HG02973 (cell line): ENCODE measurements around the gene RAPGEF1.

Experiments
- ATAC-seq: cut with Tn5 transposase; IDR thresholded peaks from one replicate; pipeline ENCODE4 v1.9.1; 2021; ENCODE audit warnings: moderate library complexity; ENCODE audit not compliant: unreplicated experiment

The RAPGEF1 gene

GRCh38 chr9:131748411-131748955 lies 8.6 kb upstream of the RAPGEF1 start:
- ATAC-seq: no peak

- no peak for ATAC-seq
Observed at GRCh38 chr9:131747352-131747751, 7.5 kb upstream of the RAPGEF1 start.

- ATAC-seq: no peak
Observed at GRCh38 chr9:131745610-131746009, 5.7 kb upstream of the RAPGEF1 start.

DNA sequence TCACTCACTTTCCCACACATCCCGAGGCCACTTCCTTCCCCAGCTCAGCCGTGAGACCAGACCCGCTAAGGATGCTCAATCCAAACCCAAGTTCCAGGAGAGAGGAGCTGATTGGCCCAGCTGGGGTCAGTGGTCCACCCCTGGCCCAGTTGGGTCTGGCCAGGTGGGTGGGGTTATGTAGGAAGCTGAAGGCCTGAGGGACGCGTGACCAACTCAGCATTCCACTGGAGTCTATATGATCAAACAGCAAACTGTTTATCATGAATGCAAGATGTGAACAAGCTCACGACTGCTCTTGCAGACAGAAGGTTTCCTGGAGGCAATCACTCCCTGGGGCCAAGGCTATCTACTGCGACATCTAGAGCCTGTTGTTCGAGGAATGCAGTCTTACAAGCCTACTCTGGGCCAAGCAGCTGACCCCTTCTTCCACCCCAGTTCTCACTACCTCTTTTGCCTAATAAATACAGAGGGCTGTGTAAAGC lies 4.9 kb upstream of the RAPGEF1 start:
- ATAC-seq: no peak

DNA sequence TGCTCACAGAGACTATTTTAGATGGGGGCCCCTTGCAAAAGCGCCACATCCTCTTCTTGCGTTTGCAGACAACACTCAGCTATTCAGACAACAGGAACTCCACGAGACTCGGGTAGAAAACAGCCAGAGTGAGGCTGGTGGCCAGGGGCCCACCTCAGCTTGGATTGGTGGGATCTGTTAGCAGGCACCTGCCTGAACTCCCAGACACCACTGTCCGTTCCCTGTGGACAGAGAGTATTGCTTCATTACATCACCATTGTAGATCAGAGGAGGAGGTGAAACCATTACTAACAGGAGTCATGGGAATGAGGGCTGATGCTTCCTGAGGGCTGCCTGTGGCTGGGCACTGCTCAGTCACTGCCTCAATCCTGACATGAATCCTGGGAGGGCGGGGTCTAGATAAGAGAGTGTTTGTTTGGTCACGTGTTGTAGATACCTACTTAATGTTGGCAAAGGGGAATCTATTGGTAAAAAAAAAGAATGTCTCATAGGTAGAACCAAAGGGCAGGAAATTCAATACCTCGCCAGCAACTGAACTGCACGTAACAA lies 4.4 kb upstream of the RAPGEF1 start:
- ATAC-seq: no peak

GRCh38 chr9:131743501-131743900 lies 3.6 kb upstream of the RAPGEF1 start:
- ATAC-seq: no peak

GRCh38 chr9:131743096-131743495 lies 3.2 kb upstream of the RAPGEF1 start:
- ATAC-seq: no peak

- ATAC-seq: no peak
Observed at GRCh38 chr9:131740898-131741297, 1.0 kb upstream of the RAPGEF1 start.

DNA sequence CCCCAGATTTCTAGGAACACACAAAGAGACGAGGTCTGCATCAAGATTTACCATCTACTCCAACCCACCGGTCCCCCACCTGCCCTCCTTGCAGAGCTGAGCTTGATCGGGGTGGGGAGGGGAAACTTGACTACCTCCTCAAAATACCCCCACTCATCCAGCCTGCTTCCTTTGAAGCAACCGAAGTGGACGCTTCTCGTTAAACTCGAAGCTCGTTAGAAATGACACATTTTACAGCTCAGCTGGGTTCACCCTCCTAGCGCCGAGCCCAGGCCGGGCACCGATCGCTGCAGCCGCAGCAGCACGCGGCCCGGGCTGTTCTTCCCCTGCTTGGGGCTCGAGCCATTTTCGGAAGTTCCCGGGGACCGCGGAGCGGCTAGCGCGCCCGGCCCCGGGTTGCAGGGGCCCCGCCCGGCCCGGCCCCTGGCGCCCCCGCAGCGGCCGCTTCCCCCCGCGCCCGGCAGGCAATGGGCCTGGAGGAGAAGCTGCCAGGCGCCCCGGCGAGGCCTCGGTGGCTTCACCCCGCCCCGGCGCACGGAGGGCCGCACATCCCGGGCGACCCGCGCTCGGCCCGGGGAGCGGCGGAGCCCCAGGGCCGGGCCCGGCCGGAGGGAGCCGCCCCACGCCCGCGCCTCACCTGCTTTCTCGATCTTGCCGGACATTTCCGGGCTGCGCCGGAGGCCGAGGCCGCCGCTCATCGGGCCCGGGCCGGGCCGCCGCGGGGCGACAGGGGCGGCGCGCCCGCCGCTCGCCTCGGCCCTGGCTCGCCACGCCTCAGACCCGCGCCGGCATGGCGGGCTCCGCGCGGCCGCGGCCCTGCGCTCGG lies 530 bp downstream of the RAPGEF1 start:
- ATAC-seq: no peak

DNA sequence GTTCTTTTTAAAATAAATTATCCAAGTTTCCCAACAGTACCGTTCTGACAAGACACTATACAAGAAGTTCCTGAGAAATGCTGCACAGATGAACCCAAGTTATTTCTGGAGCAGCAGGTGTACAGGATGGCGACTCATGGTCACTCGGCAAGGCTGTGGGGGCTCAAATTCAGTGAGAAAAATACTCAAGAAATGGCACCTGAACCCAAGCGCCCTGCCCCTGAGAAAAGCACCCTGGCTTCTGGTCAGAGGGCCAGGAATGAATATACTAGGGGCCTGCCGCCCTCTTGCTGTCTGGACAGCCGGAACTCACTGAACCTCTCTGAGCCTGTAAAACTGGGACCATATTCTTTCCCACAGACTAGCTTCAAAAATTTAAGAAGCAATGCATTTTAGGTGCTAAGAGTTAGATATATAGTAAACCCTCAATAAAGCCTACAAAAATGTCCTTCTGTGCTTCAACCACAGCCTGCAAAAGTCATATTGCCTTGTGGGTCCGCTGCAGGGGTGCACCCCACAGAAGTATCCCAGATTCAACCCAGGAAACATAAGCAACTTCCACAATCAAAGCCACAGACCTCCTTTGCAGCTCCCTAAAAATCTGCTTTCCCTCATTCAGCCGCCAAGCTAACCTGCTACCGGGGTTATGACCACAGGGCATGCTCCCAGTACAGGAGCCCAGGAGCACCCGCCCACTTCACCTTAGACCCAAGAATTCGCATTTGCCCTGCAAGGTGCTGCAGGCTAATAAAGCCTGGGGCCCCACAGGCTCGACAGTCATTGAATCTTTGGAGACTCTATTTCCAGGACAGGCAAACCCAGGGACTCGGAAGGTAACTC lies 1.4 kb downstream of the RAPGEF1 start:
- ATAC-seq: no peak

DNA sequence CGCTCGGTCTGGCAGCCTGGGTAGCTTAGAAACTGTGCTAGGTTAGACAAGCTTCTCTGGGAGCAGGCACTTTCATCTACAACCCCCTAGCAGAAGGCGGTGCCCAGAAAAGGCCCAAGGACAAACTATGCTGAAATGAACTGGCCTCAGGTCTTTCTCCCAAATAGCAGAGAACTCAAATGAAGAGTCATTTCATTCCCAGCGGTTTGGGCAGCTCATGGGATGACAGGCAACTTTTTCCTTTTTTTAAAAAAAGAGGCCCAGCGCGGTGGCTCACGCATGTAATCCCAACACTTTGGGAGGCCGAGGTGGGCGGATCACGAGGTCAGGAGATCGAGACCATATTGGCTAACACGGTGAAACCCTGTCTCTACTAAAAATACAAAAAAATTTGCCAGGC lies 2.5 kb downstream of the RAPGEF1 start:
- no peak for ATAC-seq

- no peak for ATAC-seq
Observed at GRCh38 chr9:131736431-131736830, 3.4 kb downstream of the RAPGEF1 start.

GRCh38 chr9:131735238-131736128 lies 4.4 kb downstream of the RAPGEF1 start:
- no peak for ATAC-seq

DNA sequence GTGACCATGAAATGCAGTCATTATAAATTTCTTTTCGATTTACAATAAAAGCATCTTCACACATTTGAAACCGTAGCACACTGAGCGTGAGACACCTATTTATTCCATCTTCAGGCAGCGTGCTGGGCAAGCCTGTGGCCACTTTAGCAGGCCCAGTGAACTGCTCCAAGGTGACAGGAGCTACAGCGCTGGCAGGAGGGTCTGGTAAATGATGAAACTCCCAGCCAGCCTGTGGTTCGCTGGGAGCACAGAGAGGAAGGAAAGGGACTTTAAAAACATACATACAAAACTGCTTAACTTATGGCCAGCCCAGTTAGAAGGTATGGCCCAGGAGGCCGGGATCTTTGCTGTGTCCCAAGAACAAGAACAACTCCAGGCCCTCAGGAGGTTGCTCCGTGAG lies 5.1 kb downstream of the RAPGEF1 start:
- no peak for ATAC-seq

DNA sequence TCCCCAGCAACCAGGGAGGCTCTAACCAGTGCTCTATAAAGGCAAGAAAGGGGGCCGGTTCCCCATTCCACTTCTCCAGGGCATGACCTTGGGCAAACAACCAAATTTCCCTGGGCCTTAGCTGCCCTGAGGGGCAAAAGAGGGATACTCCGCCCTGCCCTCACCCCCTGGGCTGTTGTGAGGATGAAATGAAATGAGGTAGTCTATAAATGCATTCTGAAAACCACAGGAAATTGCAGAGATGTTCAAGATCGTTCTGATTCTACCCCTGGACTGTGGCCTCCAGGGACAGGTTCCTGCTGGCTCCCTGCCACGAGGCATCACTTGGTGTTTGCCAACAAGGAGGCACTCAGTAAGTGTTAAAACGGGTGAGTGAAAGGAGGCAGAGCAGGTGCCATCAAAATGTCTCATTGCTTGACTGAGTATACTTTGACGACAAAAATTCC lies 5.7 kb downstream of the RAPGEF1 start:
- no peak for ATAC-seq

DNA sequence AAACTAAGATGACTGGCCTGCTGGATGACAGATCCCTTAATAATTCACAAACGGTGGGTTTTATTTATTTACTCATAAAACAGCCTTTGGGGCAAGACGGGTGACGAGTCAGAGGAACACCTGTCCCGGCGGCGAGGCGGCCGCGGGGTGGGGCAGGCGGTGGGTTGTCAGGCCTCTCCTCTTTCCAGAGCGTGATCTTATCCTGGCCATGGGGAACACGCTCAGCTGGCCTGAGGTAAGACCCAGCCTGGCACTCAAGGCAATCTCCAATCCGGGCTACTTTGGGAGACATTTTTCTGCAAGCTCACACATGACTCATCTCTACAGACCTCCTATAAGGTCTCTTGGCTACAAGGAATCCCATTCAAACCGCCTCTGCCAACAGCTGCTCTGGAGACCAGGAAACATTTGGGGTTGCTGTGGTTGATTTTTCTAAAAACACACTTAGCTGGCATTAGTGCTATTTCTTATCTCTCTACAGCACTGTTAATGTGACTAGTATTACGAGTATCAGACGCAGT lies 6.3 kb downstream of the RAPGEF1 start:
- ATAC-seq: no peak

DNA sequence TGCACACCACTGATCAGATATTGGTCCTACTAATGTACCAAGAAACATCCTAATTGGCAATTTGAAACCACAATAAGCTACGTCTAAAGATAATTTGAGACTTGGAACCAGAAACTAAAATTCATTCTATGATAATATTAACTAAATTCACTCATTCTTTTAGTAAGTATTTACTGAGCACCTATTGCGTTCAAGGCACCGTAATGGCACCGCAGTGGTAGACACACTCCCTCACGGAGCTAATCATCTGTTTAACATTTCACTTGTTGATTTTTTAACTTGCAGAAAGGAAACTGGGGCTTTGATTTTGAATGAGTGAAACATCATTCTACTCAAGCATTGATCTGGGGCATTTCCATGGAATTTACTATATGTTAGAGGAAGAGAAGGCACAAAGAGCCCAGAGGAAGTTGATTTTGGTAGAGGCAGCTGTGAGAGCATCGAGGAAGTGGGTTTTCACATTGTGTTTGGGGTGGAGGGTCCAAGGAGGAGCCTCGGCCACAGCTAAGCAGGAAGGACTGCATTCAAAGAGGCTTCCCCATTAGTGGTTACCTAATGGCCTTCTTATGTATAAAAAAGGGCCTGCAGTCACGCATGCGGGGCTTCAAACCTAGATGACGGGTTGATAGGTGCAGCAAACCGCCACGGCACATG lies 7.1 kb downstream of the RAPGEF1 start:
- no peak for ATAC-seq

DNA sequence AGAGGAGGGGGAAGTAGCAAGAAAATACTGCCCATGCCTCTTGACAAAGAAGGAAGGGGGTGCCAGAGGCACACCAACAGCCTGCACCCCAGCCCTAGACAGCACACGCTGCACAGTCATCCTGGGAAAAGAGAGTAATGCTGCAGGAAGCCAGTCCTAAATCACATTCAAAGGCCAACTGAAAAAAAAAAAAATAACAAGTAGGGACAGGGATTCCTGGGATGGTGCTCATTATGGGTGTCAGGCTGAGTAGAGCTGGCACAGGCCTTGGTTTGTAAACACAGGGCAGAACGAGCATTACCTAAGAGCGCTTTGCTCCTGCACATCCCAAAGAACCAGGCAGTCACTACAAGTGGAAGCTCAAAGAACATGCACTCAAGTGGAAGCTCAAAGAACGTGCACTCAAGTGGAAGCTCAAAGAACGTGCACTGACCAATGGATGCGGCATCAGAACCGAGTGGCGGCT lies 7.8 kb downstream of the RAPGEF1 start:
- no peak for ATAC-seq

DNA sequence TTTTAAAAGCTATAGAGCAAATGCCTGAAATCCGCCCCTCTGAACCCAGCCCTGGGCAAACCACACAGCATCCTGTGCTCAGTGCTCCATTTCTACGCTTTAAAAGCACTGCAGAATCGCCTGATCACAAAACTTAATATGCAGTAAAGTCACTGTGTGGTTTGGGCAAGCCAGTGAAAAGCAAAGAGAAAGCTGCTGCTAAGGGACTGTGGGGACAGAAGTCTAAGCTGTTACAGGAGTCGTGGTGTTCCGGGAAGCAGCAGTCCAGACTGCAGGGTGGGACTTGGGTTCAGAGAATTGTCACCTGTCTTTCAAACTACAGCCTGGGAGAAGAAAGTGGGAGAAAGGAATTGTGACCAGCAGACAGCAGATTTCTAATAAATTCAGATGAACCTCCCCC lies 8.2 kb downstream of the RAPGEF1 start:
- no peak for ATAC-seq
